Fibroblast of lung (primary cell): Measurements from ENCODE around the gene TMEM131L.

Experiments
- CTCF ChIP-seq, 2 donors: IDR thresholded peaks in 1 of 2; conservative IDR thresholded peaks in 1 of 2; 1 replicate in 1 of 2; 2 replicates in 1 of 2; pipeline ENCODE4 v1.5.1; 2011 to 2012; ENCODE audit warnings: low read length in 2 of 2, control low read depth in 1 of 2, inconsistent platforms in 1 of 2, low read depth in 1 of 2, mild to moderate bottlenecking in 1 of 2
- EZH2 ChIP-seq: IDR thresholded peaks from 2 replicates; pipeline ENCODE4 v1.5.1; 2012; ENCODE audit warnings: low read length, control low read depth, mild to moderate bottlenecking; ENCODE audit errors: missing control alignments

GRCh38 chr4:153635846-153636245, 169.7 kb downstream of the TMEM131L start:
- TF ChIP-seq EZH2 (no peak), CTCF (conservative IDR thresholded peaks at IDR 0.05 in 1 of 2, IDR thresholded peaks at IDR 0.05 in 1 of 2; ENCODE audit: low read depth in 1 of 2, low read length in 2 of 2) (no peak)
